Measurements from ENCODE around the gene U2AF2. TPM values are rescaled to one million over a fixed set of nuclear protein-coding genes. Genes with fewer than 3 reads are reported as not detected.

The U2AF2 gene
- total RNA-seq, 1 donor from 2014 or later: 194 TPM

DNA sequence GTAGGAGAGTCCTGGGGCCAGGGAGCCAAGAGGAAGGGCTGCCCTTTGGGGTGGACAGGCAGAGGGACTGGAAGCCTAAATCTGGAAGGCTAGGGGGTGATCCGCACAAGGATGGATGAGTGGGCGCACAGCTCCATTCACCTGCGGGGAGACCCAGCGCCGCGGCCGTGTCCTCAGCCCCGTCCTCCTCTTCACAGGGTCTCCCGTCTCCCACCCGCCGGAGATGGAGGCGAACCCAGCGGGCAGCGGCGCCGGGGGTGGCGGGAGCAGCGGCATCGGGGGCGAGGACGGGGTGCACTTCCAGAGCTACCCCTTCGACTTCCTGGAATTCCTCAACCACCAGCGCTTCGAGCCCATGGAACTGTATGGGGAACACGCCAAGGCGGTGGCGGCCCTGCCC lies 41.4 kb upstream of the U2AF2 start:
- no peak overlapping the region for H3K27ac ChIP-seq (ENCODE audit: low read depth, low read length)
- H3K9me3 Mint-ChIP-seq (ENCODE audit: unreplicated experiment): peaks cover 2% of the 10 kb centered on the region
- H3K4me3 ChIP-seq (ENCODE audit: insufficient read depth, low read depth, low read length): no peak overlapping the region
- peaks cover 27% of the 10 kb centered on the region for H3K36me3 Mint-ChIP-seq (ENCODE audit: low read depth, unreplicated experiment)
- no peak overlapping the region for H3K9ac ChIP-seq (ENCODE audit: low read length)
- H3K36me3 ChIP-seq (ENCODE audit: insufficient read depth, low read length): peaks cover 6% of the 10 kb centered on the region
- no peak overlapping the region for H3K27ac Mint-ChIP-seq (ENCODE audit: unreplicated experiment)
- H3K4me1 ChIP-seq (ENCODE audit: insufficient read depth, low read length): no peaks in the 10 kb centered on the region
- H3K4me1 Mint-ChIP-seq (ENCODE audit: low read depth, unreplicated experiment): peaks cover 1% of the 10 kb centered on the region
- no peaks in the 10 kb centered on the region for H3K27me3 Mint-ChIP-seq (ENCODE audit: low read depth, unreplicated experiment)
- no peak overlapping the region for H3K4me2 ChIP-seq (ENCODE audit: low read length)
- no peak overlapping the region for H3K4me3 Mint-ChIP-seq (ENCODE audit: unreplicated experiment)
- peaks cover 52% of the 10 kb centered on the region for H4K20me1 ChIP-seq (ENCODE audit: insufficient read depth, low read length)
- H3K9me3 ChIP-seq (ENCODE audit: insufficient read depth, low read depth, low read length): no peaks in the 10 kb centered on the region
- FAIRE-seq (no peak), DNase-seq (ENCODE audit: low read depth) (no peak)
- no peaks in the 10 kb centered on the region for H3K27me3 ChIP-seq (ENCODE audit: insufficient read depth, low read length)
- H3K79me2 ChIP-seq (ENCODE audit: insufficient read depth, low read length): peaks cover 46% of the 10 kb centered on the region
- no peak for TF ChIP-seq EZH2 (IDR thresholded peaks at IDR 0.05; ENCODE audit: insufficient read depth, low read length)
- no peak for TF ChIP-seq CTCF (IDR thresholded peaks at IDR 0.05; ENCODE audit: insufficient read depth, low read depth, low read length)
- H2AFZ ChIP-seq (ENCODE audit: low read depth, low read length): no peak overlapping the region

- Histone ChIP-seq H3K9me3 (ENCODE audit: insufficient read depth, low read depth, low read length) (no peaks in the 10 kb centered on the region), H3K27ac (ENCODE audit: low read depth, low read length) (no peak overlapping the region), H3K9ac (ENCODE audit: low read length) (no peak overlapping the region), H3K36me3 (ENCODE audit: insufficient read depth, low read length) (peaks cover 5% of the 10 kb centered on the region), H3K4me3 (ENCODE audit: insufficient read depth, low read depth, low read length) (no peak overlapping the region), H3K4me1 (ENCODE audit: insufficient read depth, low read length) (no peaks in the 10 kb centered on the region), H2AFZ (ENCODE audit: low read depth, low read length) (no peak overlapping the region), H3K4me2 (ENCODE audit: low read length) (no peak overlapping the region), H3K79me2 (ENCODE audit: insufficient read depth, low read length) (peaks cover 39% of the 10 kb centered on the region), H3K27me3 (ENCODE audit: insufficient read depth, low read length) (no peaks in the 10 kb centered on the region), H4K20me1 (ENCODE audit: insufficient read depth, low read length) (peaks cover 45% of the 10 kb centered on the region)
- no peak for FAIRE-seq
- no peak for TF ChIP-seq EZH2 (IDR thresholded peaks at IDR 0.05; ENCODE audit: insufficient read depth, low read length)
- no peak for TF ChIP-seq CTCF (IDR thresholded peaks at IDR 0.05; ENCODE audit: insufficient read depth, low read depth, low read length)
- no peak for DNase-seq (ENCODE audit: low read depth)
- Mint-ChIP-seq H3K36me3 (ENCODE audit: low read depth, unreplicated experiment) (peaks cover 25% of the 10 kb centered on the region), H3K4me3 (ENCODE audit: unreplicated experiment) (no peak overlapping the region), H3K27ac (ENCODE audit: unreplicated experiment) (no peak overlapping the region), H3K9me3 (ENCODE audit: unreplicated experiment) (peaks cover 2% of the 10 kb centered on the region), H3K27me3 (ENCODE audit: low read depth, unreplicated experiment) (no peaks in the 10 kb centered on the region), H3K4me1 (ENCODE audit: low read depth, unreplicated experiment) (peaks cover 1% of the 10 kb centered on the region)
These were observed 40.7 kb upstream of the U2AF2 start for GRCh38 chr19:55613930-55614710.

Measured in astrocyte (in vitro differentiated cells and primary cell).